Kidney epithelial cell (primary cell): ENCODE data around the gene GHDC. TPM values are rescaled to one million over a fixed set of nuclear protein-coding genes. Genes with fewer than 3 reads are reported as not detected.
"Not testable (repeated sequence)": the region's sequence is repeated elsewhere in the genome, so short reads cannot be mapped to it uniquely, and the experiment has no call there.

Source experiments
- DNase-seq: peaks from one replicate; pipeline ENCODE4 v3.0.0-alpha.2; 2010; ENCODE audit warnings: low read depth
- H3K27me3 ChIP-seq: 2 replicates; pipeline ENCODE4 v1.6.0; 2011; ENCODE audit warnings: low read length; ENCODE audit not compliant: control insufficient read depth, insufficient read depth
- H3K36me3 ChIP-seq: 2 replicates; pipeline ENCODE4 v1.5.1; 2011; ENCODE audit warnings: low read length; ENCODE audit not compliant: control insufficient read depth, insufficient read depth
- H3K4me3 ChIP-seq: 2 replicates; pipeline ENCODE4 v1.5.1; 2011; ENCODE audit warnings: low read depth, mild to moderate bottlenecking, control low read depth, low read length
- total RNA-seq: library from RNA; depleted of rRNA; stranded (reverse); fragments of >200 nt; gene quantifications from 2 replicates; pipeline ENCODE4 v1.2.3, GENCODE V29; 2015
- TF ChIP-seq, protein P1 (sequence below): IDR thresholded peaks from 2 replicates; pipeline ENCODE4 v1.5.1; 2011; ENCODE audit warnings: mild to moderate bottlenecking, moderate library complexity, low read length, control low read depth, inconsistent platforms; ENCODE audit not compliant: insufficient read depth, poor library complexity, severe bottlenecking

The GHDC gene
- total RNA-seq, 1 donor from 2014 or later = 45.8 TPM

DNA sequence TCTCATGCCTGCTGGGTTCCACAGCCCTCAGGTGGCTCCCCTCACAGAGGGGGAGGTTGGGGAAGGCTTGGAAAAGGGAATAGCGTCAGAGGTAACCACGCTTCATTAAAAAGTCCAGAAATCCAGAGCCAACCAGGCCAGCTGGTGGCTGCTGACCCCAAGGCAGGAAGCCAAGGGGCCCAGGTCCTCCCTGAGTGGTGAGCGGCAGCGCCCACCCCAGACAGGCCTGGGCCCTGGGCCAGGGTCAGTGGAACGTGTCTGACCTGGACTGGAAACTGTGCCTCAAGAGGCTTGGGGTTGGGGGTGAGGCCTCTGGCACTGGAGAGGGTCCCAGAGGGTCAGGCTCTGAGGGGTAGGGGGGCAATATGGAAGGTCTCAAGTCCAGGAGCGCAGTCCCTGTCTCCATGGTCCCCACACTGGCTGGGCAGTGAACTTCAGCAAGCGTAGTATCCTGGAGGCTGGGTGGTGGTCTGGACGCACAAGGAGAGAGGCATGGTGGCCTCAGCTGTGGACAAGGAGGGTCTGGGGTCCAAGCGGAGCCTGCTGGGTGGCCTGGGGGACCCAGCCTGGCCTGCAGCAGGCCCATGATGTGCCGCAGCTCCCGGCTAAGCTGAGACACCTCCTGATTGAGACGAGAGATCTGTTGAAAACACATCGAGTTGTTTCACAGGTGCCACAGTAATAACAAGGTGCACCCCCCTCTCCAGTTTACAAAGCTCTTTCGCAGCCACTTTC, 34.3 kb downstream of the GHDC start:
- TF ChIP-seq, protein P1, sequence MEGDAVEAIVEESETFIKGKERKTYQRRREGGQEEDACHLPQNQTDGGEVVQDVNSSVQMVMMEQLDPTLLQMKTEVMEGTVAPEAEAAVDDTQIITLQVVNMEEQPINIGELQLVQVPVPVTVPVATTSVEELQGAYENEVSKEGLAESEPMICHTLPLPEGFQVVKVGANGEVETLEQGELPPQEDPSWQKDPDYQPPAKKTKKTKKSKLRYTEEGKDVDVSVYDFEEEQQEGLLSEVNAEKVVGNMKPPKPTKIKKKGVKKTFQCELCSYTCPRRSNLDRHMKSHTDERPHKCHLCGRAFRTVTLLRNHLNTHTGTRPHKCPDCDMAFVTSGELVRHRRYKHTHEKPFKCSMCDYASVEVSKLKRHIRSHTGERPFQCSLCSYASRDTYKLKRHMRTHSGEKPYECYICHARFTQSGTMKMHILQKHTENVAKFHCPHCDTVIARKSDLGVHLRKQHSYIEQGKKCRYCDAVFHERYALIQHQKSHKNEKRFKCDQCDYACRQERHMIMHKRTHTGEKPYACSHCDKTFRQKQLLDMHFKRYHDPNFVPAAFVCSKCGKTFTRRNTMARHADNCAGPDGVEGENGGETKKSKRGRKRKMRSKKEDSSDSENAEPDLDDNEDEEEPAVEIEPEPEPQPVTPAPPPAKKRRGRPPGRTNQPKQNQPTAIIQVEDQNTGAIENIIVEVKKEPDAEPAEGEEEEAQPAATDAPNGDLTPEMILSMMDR = no peak
- no peak for DNase-seq
- Histone ChIP-seq H3K36me3 (no peaks in the 10 kb centered on the region), H3K27me3 (no peaks in the 10 kb centered on the region), H3K4me3 (no peak overlapping the region)

DNA sequence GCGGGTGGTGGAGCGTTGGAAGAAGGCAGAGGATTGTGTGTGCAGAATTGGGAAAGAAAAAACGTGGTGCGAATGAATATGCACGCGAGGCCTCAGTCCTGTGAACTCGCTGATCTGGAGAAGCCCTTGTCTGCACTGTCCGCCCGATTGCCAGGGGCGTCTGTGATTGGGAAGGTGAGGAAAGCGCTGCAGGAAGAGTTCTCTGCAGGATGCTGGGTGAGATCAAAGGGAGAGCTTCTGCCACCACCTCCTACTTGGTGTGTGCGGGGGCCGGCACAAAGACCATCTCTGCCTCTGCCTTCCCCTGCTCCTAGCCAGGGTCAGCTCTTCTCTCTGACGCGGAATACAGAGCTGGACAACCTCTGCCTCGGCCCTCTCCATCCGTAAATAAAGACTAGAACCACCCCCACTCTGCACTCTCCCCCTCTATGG, 38.7 kb downstream of the GHDC start:
- Histone ChIP-seq H3K36me3 (no peaks in the 10 kb centered on the region), H3K27me3 (no peaks in the 10 kb centered on the region), H3K4me3 (peak overlapping the region; percentile 50)
- TF ChIP-seq, protein P1 = no peak
- no peak for DNase-seq

DNA sequence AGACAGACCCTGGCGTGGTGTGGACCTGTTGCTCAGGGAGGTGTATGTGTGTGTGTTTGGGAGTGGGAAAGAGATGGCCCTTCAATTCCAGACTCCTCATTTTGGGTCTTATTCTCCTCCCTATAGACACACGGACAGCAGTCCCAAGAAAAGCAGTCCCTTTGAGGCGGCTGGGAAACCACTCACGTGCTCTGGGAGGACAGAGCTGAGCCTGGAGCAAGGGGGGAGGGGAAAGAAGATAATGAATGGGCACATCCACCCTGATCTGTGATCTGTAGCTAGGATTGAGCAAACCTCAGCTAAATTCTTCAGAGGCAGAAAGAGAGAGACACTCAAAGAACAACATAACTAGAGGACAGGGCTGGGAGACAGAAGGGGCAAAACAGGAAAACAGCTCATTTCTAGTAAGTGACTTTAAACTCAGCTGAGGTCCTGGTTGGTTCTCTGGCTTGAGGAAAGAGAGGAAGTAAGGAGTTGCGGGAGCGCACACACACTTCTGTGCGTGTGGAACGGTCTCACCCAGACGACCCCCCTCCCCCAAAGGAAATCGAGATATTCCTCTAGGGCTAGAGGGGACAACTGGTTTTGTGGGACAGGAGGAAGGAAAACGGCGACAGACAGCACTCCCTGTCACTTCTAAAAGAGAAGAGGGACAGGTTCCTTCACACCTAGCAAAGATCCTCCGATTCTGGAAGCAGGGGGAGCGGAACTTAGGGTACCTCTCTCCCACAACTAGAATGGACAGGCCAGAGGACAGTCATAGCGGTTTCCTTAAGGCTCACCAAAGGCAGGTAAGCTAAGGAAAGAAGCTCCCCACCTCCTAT, 40.2 kb downstream of the GHDC start:
- TF ChIP-seq, protein P1 = no peak
- H3K27me3 ChIP-seq = no peaks in the 10 kb centered on the region
- H3K36me3 ChIP-seq = no peaks in the 10 kb centered on the region
- peak overlapping the region; percentile 100 for H3K4me3 ChIP-seq
- DNase-seq = no peak

DNA sequence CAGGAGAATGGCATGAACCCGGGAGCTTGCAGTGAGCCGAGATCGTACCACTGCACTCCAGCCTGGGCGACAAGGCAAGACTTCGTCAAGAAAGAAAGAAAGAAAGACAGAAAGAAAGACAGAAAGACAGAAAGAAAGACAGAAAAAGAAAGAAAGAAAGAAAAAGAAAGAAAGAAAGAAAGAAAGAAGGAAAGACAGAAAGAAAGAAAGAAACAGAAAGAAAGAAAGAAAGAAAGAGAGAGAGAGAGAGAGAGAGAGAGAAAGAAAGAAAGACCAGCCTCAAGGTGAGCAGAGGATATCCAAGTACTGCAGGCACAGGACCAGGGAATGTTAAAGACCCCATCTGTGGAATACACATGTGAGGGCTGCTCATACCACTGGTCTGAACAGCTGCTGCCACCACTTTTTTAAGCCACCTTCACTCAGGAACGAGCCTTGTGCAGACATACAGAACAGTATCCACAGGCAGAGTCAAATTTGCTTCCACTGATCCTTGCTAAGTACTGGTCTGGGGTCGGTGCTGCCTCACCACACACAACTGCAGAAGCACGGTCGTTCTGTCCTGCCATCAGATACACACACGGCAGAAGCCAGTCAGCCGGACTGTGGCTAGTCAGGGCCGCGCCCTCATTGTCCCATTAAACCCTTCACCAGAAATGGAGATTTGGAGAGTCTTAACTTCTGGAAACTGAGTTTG, 47.2 kb downstream of the GHDC start:
- H3K36me3 ChIP-seq = no peaks in the 10 kb centered on the region
- H3K4me3 ChIP-seq = no peak overlapping the region
- TF ChIP-seq, protein P1 = no peak
- DNase-seq = no peak
- no peaks in the 10 kb centered on the region for H3K27me3 ChIP-seq

DNA sequence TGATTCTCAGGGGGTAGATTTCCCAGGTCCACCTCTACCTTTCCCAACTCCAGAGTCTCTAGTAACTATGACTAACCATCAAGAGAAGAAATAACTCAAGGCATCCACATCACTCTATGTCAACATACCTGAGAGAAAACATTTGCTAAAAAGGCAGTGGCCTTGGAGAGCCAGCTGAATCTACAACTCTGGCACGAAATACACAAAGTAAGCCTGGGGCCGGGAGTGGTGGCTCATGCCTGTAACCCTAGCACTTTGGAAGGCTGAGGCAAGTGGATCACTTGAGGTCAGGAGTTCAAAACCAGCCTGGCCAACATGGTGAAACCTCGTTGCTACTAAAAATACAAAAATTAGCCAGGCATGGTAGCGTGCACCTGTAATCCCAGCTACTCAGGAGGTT, 51.2 kb downstream of the GHDC start:
- H3K36me3 ChIP-seq, DNase-seq, H3K4me3 ChIP-seq, H3K27me3 ChIP-seq: not testable (repeated sequence)

DNA sequence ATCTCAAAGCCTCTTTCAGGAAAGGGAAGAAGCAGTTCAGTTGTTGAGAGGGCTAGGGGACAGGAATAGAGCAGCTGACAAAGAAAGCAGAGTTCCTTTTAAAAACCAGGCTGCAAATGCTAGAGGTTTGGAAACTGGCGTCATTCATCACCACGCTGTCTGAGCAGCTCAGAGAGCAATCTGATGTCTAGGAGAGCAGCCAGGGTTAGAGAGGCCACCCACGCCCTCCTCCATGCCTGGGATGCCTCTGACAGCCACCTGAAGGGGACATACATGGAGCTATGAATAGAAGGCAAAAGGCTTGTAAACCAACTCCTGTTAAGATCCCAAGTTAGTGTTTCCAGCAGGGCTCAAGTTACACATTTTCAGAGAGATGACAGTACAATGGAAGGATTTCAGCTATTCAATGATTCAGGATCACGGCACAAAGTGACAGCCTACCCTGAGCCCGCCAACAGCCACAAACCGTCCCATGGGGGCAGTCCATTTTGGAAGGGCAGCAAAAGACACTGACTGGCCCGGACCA, 51.9 kb downstream of the GHDC start:
- Histone ChIP-seq H3K36me3 (no peaks in the 10 kb centered on the region), H3K27me3 (no peaks in the 10 kb centered on the region), H3K4me3 (no peak overlapping the region)
- TF ChIP-seq, protein P1 = no peak
- no peak for DNase-seq
